A549 treated with CpdA at 1 μM for 4 hours (cell line): Measurements from ENCODE around the gene TRPM4. TPM values are rescaled to one million over a fixed set of nuclear protein-coding genes. Genes with fewer than 3 reads are reported as not detected.

Experiments used
- total RNA-seq: library from RNA; stranded (reverse); fragments of 200-300 nt; extraction: Qiagen RNA extraction; gene quantifications from 5 replicates; pipeline ENCODE4 v1.2.3, GENCODE V29; 2022; ENCODE audit warnings: low read depth

The TRPM4 gene
- 6.8 to 9.9 TPM (median 7.3 TPM) in 5 replicates for total RNA-seq

GRCh38 chr19:49157445-49158224 lies at the start of gene TRPM4:
Gene TRPM4, plus strand, starts transcription at chr19:49157792. Its CDS starts 75 bp downstream, at chr19:49157867.

GRCh38 chr19:49113762-49114629 lies 43.6 kb upstream of the TRPM4 start, which contains the start of gene LIN7B:
Gene LIN7B, plus strand, starts transcription at chr19:49114370. Its CDS starts 35 bp downstream, at chr19:49114405.

GRCh38 chr19:49118565-49119410 lies 38.8 kb upstream of the TRPM4 start, which contains the start of gene C19orf73:
Gene C19orf73, minus strand, starts transcription at chr19:49119143. Its CDS starts 121 bp downstream, at chr19:49119022.

GRCh38 chr19:49119411-49120324 lies 37.9 kb upstream of the TRPM4 start, which contains the start of gene PPFIA3:
Gene PPFIA3, plus strand, starts transcription at chr19:49119544. Its CDS starts 8,330 bp downstream, at chr19:49127874.

GRCh38 chr19:49155005-49155819 lies 2.4 kb upstream of the TRPM4 start, which contains the start of gene HRC:
Gene HRC, minus strand, starts transcription at chr19:49155396. Its CDS starts 159 bp downstream, at chr19:49155237.

Other genes starting within 250 kb of the TRPM4 start
- gene DHDH, start 224.1 kb upstream of the TRPM4 start, total RNA-seq = 1.2 to 2.2 TPM (median 1.5 TPM) in 5 replicates
- 295 to 420 TPM (median 376 TPM) in 5 replicates for gene BAX, start 202.9 kb upstream of the TRPM4 start, total RNA-seq
- gene FTL, start 192.5 kb upstream of the TRPM4 start, total RNA-seq = 18,205 to 25,130 TPM (median 20,428 TPM) in 5 replicates
- gene GYS1, start 164.5 kb upstream of the TRPM4 start, total RNA-seq = 17.3 to 22.6 TPM (median 19.8 TPM) in 5 replicates
- gene RUVBL2, start 163.9 kb upstream of the TRPM4 start, total RNA-seq = 219 to 243 TPM (median 229 TPM) in 5 replicates
- not detected in 5 replicates for gene LHB, start 140.7 kb upstream of the TRPM4 start, total RNA-seq
- 0.09 to 0.44 TPM in 2 of 5 replicates, not detected in the others for gene CGB3, start 133.5 kb upstream of the TRPM4 start, total RNA-seq
- 0.27 to 0.70 TPM (median 0.32 TPM) in 4 of 5 replicates, not detected in the other for gene CGB2, start 125.9 kb upstream of the TRPM4 start, total RNA-seq
- gene CGB1, start 120.9 kb upstream of the TRPM4 start, total RNA-seq = 0.27 to 0.64 TPM (median 0.38 TPM) in 3 of 5 replicates, not detected in the others
- gene CGB5, start 113.9 kb upstream of the TRPM4 start, total RNA-seq = 0.54 to 1.6 TPM (median 1.5 TPM) in 5 replicates
- 2.1 to 8.1 TPM (median 4.6 TPM) in 5 replicates for gene CGB8, start 108.7 kb upstream of the TRPM4 start, total RNA-seq
- 0.59 to 0.80 TPM (median 0.72 TPM) in 5 replicates for gene CGB7, start 100.0 kb upstream of the TRPM4 start, total RNA-seq
- 0.27 to 0.66 TPM (median 0.35 TPM) in 4 of 5 replicates, not detected in the other for gene NTF4, start 93.0 kb upstream of the TRPM4 start, total RNA-seq
- 0.01 TPM in 1 of 5 replicates, not detected in the others for gene KCNA7, start 85.1 kb upstream of the TRPM4 start, total RNA-seq
- 311 to 363 TPM (median 344 TPM) in 5 replicates for gene SNRNP70, start 72.3 kb upstream of the TRPM4 start, total RNA-seq
- 4.7 to 7.2 TPM (median 5.7 TPM) in 5 replicates for gene LIN7B, start 43.4 kb upstream of the TRPM4 start, total RNA-seq
- 1.2 to 2.5 TPM (median 1.8 TPM) in 5 replicates for gene C19orf73, start 38.6 kb upstream of the TRPM4 start, total RNA-seq
- gene PPFIA3, start 38.2 kb upstream of the TRPM4 start, total RNA-seq = 5.7 to 9.0 TPM (median 8.0 TPM) in 5 replicates
- gene HRC, start 2.4 kb upstream of the TRPM4 start, total RNA-seq = 0.07 to 0.14 TPM in 2 of 5 replicates, not detected in the others
- gene SLC6A16, start 167.4 kb downstream of the TRPM4 start, total RNA-seq = 1.0 to 1.3 TPM (median 1.1 TPM) in 5 replicates
- not detected in 5 replicates for gene CD37, start 177.6 kb downstream of the TRPM4 start, total RNA-seq
- 14.6 to 19.1 TPM (median 16.8 TPM) in 5 replicates for gene TEAD2, start 204.6 kb downstream of the TRPM4 start, total RNA-seq
- 0.30 to 0.81 TPM (median 0.47 TPM) in 4 of 5 replicates, not detected in the other for gene DKKL1, start 206.1 kb downstream of the TRPM4 start, total RNA-seq
- gene KASH5, start 230.5 kb downstream of the TRPM4 start, total RNA-seq = not detected in 5 replicates